NB4 (cell line): ENCODE data around the gene RAPGEF5.

Experiments
- MAX ChIP-seq: IDR thresholded peaks from 2 replicates; pipeline ENCODE4 v1.6.1; 2011; ENCODE audit warnings: low read depth, low read length
- MYC ChIP-seq: IDR thresholded peaks from 2 replicates; pipeline ENCODE4 v1.6.1; 2011; ENCODE audit warnings: low read depth, low read length
- POLR2A ChIP-seq: IDR thresholded peaks from 2 replicates; pipeline ENCODE4 v1.6.1; 2011; ENCODE audit warnings: mild to moderate bottlenecking; ENCODE audit not compliant: insufficient read length; ENCODE audit errors: extremely low read depth
- TF ChIP-seq, protein P1 (sequence below): IDR thresholded peaks from one replicate; pipeline ENCODE4 v1.5.1; 2012; ENCODE audit warnings: low read depth, low read length

DNA sequence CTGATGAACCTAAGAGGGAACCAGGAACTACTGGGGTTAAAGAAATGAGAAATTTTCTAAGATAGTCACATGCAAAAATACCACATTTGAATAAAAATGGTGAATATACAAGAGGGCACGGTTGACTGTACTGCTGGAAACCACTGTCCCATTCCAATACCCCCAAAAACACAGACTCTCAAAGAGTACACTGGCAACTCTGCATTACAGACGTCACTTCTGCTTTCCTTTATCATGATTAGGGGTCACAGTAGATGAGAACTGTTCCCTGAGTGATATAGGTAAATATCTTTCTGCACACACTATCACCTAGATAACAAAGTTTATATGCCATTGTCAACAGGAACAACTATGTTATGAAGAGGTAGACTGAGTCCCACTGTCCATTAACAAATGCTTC is 69.5 kb downstream of the RAPGEF5 start:
- TF ChIP-seq, protein P1, sequence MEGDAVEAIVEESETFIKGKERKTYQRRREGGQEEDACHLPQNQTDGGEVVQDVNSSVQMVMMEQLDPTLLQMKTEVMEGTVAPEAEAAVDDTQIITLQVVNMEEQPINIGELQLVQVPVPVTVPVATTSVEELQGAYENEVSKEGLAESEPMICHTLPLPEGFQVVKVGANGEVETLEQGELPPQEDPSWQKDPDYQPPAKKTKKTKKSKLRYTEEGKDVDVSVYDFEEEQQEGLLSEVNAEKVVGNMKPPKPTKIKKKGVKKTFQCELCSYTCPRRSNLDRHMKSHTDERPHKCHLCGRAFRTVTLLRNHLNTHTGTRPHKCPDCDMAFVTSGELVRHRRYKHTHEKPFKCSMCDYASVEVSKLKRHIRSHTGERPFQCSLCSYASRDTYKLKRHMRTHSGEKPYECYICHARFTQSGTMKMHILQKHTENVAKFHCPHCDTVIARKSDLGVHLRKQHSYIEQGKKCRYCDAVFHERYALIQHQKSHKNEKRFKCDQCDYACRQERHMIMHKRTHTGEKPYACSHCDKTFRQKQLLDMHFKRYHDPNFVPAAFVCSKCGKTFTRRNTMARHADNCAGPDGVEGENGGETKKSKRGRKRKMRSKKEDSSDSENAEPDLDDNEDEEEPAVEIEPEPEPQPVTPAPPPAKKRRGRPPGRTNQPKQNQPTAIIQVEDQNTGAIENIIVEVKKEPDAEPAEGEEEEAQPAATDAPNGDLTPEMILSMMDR: no peak
- TF ChIP-seq POLR2A: no peak
- no peak for TF ChIP-seq MYC
- TF ChIP-seq MAX: no peak
